GM19455 (cell line): ENCODE data around the gene CAMTA1.

ENCODE experiments used
- ATAC-seq: cut with Tn5 transposase; IDR thresholded peaks from one replicate; pipeline ENCODE4 v1.9.1; 2021; ENCODE audit not compliant: unreplicated experiment

The CAMTA1 gene

DNA sequence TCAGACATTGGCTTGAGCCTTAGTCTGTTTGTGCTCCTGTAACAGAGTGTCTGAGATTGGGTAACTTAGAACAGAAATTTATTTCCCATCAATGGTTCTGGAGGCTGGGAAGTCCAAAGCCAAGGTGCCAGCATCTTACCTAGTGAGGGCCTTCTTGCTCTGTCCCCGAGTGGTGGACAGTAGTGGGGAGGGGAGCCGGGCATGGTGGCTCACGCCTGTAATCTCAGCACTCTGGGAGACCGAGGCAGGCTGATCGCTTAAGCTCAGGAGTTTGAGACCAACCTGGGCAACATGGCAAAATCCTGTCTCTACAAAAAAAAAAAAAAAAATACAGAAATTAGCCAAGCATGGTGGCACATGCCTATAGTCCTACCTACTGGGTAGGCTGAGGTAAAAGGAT is 649.3 kb downstream of the CAMTA1 start:
- no peak for ATAC-seq

- no peak for ATAC-seq
These were observed 650.2 kb downstream of the CAMTA1 start for GRCh38 chr1:7435276-7436055.

GRCh38 chr1:7436056-7437005 is 651.1 kb downstream of the CAMTA1 start:
- ATAC-seq, result no peak

- ATAC-seq, result no peak
These were observed 651.8 kb downstream of the CAMTA1 start for GRCh38 chr1:7437036-7437435.

DNA sequence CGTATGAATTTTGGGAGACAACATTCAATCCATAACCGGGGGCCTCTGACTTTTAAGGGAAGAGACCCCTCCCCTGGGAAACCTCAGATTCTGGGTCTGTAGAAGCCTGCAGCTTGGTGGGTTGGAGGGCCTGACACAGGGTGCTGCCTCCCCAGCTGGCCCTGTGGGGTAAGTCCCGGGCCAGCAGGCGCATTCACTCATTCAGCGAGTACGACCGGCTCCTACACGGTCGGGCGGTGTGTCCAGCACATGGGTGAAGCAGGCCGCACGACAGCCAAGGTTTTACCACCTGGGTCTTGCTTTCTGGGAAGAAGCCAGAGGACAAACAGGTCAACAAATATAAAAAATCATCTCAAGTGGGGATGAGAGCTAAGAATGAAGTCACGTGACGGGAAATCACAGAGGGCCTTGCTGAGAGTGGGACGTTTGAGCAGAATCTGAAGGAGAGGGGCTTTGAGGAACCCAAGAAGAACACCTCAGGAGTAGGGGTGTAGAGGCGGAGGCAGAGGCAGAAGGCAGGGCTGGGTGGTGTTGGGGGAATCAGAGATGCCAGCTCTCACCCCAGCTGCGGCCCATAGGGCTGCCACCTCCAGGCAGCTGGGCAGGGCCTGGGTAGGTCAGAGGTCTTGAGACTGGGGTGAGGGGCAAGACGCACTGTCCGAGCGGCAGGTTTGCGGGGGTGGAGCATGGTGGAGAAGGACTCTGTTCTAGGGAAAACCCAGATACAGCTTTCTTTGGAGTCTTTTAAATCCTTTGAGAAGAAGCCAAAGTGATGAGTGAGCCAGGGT is 652.5 kb downstream of the CAMTA1 start:
- no peak for ATAC-seq

GRCh38 chr1:7438396-7438785 is 653.1 kb downstream of the CAMTA1 start:
- ATAC-seq, result no peak

DNA sequence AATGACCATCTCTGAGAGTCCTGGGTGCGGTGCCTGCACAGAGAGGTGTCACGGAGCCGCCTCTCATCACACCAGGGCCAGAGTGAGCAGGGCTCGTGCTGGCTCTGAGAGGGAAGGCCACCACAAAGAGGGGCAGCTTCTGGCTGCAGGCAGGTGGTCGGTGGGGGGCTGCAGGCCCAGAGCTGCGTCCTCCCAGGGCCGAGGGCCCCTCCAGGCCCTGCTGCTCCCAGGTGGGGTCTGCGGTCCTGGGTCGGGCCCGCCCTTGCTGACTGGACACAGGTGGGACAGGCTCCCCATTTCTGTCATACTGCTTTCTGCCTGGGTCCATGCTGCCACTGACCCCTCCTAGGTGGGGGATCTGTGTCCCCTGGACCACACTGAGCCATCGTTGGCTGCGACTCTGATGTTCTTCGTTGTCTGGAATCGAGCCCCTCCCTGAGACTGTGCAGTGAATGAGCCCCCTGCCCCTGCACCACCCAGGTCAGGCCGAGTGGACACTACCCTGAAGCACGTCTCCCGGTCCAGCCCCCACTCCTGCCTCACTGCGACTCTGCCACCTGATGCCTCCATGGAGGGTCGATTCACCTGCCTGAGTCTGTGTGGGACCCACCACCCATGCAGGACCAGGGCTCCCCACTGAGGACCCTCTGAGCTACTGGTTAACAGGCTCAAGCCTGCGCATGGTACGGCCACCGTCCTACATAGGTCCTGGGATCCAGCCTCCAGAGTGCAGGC is 653.8 kb downstream of the CAMTA1 start:
- no peak for ATAC-seq

GRCh38 chr1:7440154-7440553 is 654.9 kb downstream of the CAMTA1 start:
- ATAC-seq, result no peak

GRCh38 chr1:7441143-7441841 is 656.0 kb downstream of the CAMTA1 start:
- ATAC-seq, result no peak

DNA sequence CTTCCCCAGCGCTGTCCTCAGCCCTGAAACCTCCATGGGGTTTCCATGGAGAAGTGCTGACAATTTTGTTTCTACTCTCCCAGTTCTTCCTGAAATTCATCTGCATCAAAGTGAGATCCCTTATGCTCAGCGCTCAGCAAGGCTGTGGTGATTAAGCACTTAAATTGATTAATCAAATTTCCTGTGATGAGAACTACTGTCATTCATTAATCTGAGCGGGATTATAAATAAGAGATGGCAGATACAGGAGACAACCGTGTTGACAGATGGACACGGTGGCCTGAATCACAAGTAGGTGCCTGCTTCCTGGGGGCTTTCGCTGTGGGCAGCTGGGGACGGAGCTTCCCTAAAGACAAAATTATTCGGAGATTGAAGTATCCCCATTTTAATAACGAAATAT is 656.8 kb downstream of the CAMTA1 start:
- no peak for ATAC-seq

GRCh38 chr1:7442918-7443317 is 657.7 kb downstream of the CAMTA1 start:
- ATAC-seq, result no peak

DNA sequence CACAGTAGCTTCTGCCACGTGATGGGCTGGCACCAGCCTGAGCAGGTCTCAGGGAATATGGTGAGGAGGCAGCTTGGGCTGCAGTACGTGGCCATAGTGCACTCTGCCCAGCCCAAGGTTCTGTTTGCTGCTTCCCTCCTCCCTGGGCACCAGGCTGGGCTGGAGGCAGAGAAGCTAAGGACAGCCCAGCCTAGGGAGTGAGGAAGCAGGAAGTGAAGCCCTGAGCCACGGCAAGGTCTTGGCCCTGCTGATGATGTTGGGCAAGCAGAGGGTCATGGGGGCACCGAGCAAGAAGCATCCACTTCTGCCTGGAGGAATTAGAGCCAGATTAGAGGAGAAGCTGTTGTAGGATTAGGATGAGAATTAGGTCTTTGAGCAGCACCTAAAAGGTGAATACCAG is 659.1 kb downstream of the CAMTA1 start:
- ATAC-seq, result no peak

DNA sequence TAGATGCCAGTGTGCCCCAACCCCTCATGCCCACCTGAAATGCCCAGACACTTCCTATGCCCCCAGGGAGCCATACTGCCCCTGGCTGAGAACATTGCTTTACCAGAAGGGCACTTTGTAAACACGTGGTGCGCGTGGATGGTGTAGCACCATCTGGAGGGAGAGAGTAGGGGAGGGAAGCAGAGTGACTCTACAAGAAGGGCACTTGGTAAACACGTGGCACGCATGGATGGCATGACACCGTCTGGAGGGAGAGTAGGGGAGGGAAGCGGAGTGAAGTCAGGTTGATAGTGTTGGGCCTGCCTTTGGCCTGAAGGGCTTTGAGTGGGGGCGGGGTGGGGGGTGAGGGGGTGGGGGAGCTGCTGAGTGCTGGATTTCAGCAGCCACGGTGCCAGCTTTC is 661.8 kb downstream of the CAMTA1 start:
- no peak for ATAC-seq

DNA sequence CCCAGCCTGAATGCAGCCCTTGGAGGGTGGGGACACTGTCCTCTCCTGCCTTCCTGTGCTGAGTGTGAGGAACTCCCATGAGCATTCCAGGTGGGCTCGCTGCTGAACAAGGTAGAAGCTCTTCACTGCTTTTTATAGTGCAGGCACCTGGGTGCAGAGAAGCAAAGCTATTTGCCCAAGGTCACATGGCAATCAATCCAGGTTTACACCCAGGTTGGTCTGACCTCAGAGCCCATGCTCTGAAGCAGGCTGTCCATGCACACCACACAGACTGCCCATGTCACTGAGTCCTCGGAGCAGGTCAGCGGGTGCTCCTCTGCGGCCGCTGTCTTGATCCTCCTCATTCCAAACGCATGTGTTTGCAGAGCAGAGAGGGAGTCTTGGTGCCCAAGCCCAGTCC is 662.5 kb downstream of the CAMTA1 start:
- no peak for ATAC-seq

DNA sequence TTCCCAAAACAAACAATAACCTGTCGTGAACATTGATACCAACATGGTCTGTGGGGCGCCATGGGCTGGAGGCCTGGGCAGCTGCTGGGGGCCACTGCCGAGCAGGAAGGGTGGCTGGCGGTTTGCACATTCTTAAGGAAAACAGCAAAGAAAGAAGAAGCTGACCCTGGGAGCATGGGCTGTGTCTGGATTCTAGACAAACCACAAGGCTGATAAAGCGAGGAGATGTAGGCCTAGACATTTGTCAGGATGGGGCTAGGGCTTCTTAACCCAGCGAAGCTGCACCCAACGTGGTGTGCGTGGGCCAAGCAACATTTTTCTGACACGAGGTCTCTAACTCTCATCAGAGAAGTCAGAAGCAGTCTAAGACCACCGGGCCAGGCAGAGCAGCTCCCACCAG is 663.7 kb downstream of the CAMTA1 start:
- no peak for ATAC-seq

GRCh38 chr1:7449750-7450149 is 664.5 kb downstream of the CAMTA1 start:
- no peak for ATAC-seq

- no peak for ATAC-seq
These were observed 665.6 kb downstream of the CAMTA1 start for GRCh38 chr1:7450838-7451237.

DNA sequence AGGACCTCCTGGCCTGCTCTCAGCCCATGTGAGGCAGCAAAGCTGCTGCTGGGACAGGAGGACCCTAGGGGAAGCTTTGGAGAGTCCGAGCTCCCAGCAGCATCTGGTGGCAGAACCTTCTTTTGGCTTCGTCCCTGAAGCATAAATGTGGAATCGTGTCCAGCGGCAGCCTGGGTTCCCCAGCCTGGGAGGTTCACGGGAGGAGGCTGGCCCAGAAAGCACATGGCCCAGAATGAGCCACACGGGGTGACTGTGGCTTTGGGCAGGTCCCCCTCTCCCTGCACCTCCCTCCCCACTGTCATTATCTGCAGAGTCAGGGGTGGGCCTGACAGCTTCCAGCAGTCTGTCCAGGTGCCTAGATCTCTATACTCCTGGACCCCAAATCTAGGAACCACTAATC is 667.8 kb downstream of the CAMTA1 start:
- no peak for ATAC-seq

DNA sequence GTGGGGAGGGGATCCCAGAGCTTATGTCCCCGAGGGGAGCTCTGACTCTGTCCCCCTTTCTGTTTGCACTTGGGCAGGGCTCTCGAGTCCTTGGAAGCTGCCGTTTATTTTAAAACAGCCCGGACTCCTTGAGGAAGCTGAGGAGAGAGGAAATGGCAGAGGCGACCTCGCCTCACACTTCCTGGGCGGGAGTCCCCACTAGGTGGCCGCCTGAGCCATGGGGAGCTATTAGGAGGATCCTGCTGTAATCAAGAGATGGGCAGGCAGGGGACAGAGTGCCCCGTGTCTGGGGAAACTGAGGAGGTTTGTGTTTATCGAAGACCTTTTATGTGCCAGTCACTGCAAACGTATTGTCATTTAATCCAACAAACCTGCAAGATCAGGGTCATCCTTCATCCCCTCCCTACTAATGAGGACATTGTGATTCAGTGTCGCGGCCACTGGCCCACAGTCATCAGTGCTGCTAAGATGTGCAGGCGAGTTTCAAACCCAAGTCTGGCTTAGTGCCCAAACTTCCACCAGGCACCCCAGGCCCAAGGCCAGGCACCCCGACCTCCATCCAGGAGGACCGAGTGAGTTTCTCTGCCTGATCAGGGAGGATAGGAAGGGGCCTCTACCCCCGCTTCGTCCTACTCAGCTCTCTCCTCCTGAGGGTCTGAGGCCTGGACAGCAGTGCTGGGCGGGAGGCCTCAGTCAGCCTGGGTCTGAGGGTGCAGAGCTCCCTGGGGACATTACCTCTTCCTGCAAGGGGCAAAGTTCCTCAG is 669.0 kb downstream of the CAMTA1 start:
- no peak for ATAC-seq
